Measurements from ENCODE around the gene CLHC1. TPM values are rescaled to one million over a fixed set of nuclear protein-coding genes. Genes with fewer than 3 reads are reported as not detected.
"Not testable (repeated sequence)": the region's sequence is repeated elsewhere in the genome, so short reads cannot be mapped to it uniquely, and the experiment has no call there.

CLHC1 gene
- polyA plus RNA-seq, 3 donors: 2.4 to 5.0 TPM; not detected in 1

GRCh38 chr2:55279214-55279835, 47.2 kb upstream of the CLHC1 start:
- H3K27ac ChIP-seq (ENCODE audit: low read depth in 1 of 2, low read length in 2 of 2); H2AFZ ChIP-seq (ENCODE audit: insufficient read depth, low read depth, low read length, poor library complexity, severe bottlenecking); H3K9ac ChIP-seq (ENCODE audit: insufficient read depth, low read length, poor library complexity, severe bottlenecking); H3K9me3 ChIP-seq (replicated peaks in 1 of 2; ENCODE audit: control insufficient read depth in 1 of 2, insufficient read depth in 1 of 2, low read length in 2 of 2); H3K36me3 ChIP-seq (replicated peaks in 1 of 2; ENCODE audit: control insufficient read depth in 1 of 2, insufficient read depth in 2 of 2, low read length in 2 of 2); H3K27me3 ChIP-seq (ENCODE audit: control insufficient read depth in 2 of 2, insufficient read depth in 2 of 2, low read length in 2 of 2); H3K27ac Mint-ChIP-seq; H3K4me2 ChIP-seq (replicated peaks; ENCODE audit: extremely low read depth, low read length, poor library complexity, severe bottlenecking); H3K9me3 Mint-ChIP-seq; H4K20me1 ChIP-seq (ENCODE audit: insufficient read depth, low read length); H3K4me3 Mint-ChIP-seq; H3K4me3 ChIP-seq (replicated peaks in 1 of 3; ENCODE audit: low read depth in 2 of 3, low read length in 3 of 3); H3K36me3 Mint-ChIP-seq; H3K27me3 Mint-ChIP-seq (ENCODE audit: low read depth in 3 of 3); DNase-seq; intact Hi-C loops (cut with micrococcal nuclease); H3K79me2 ChIP-seq (ENCODE audit: insufficient read depth, low read length): not testable (repeated sequence)
- H3K4me1 Mint-ChIP-seq: peaks cover 17% of the 10 kb centered on the region
- WGBS (ENCODE audit: insufficient coverage): 83% methylated on average over 4 of the region's 10 CpGs
- peaks cover 13 to 17% of the 10 kb centered on the region in 2 donors for H3K4me1 ChIP-seq (ENCODE audit: control insufficient read depth in 1 of 2, insufficient read depth in 2 of 2, low read length in 2 of 2)

- H3K4me3 Mint-ChIP-seq: no peak overlapping the region
- H3K36me3 Mint-ChIP-seq: no peaks in the 10 kb centered on the region
- intact Hi-C loops (cut with micrococcal nuclease): no loop called here
These were observed 45.2 kb upstream of the CLHC1 start for GRCh38 chr2:55277310-55277709.

GRCh38 chr2:55274346-55274745, 42.3 kb upstream of the CLHC1 start:
- H3K36me3 Mint-ChIP-seq; intact Hi-C loops (cut with micrococcal nuclease); H3K9me3 ChIP-seq (replicated peaks in 1 of 2; ENCODE audit: control insufficient read depth in 1 of 2, insufficient read depth in 1 of 2, low read length in 2 of 2); H3K4me3 ChIP-seq (replicated peaks in 1 of 3; ENCODE audit: low read depth in 2 of 3, low read length in 3 of 3); H3K36me3 ChIP-seq (replicated peaks in 1 of 2; ENCODE audit: control insufficient read depth in 1 of 2, insufficient read depth in 2 of 2, low read length in 2 of 2); H2AFZ ChIP-seq (ENCODE audit: insufficient read depth, low read depth, low read length, poor library complexity, severe bottlenecking); DNase-seq; H3K4me2 ChIP-seq (replicated peaks; ENCODE audit: extremely low read depth, low read length, poor library complexity, severe bottlenecking); H3K27me3 ChIP-seq (ENCODE audit: control insufficient read depth in 2 of 2, insufficient read depth in 2 of 2, low read length in 2 of 2); H3K9ac ChIP-seq (ENCODE audit: insufficient read depth, low read length, poor library complexity, severe bottlenecking); H3K27ac ChIP-seq (ENCODE audit: low read depth in 1 of 2, low read length in 2 of 2); H3K79me2 ChIP-seq (ENCODE audit: insufficient read depth, low read length); H3K27ac Mint-ChIP-seq; H4K20me1 ChIP-seq (ENCODE audit: insufficient read depth, low read length); H3K27me3 Mint-ChIP-seq (ENCODE audit: low read depth in 3 of 3); H3K9me3 Mint-ChIP-seq; H3K4me3 Mint-ChIP-seq: not testable (repeated sequence)
- peaks cover 14% of the 10 kb centered on the region for H3K4me1 Mint-ChIP-seq
- H3K4me1 ChIP-seq (ENCODE audit: control insufficient read depth in 1 of 2, insufficient read depth in 2 of 2, low read length in 2 of 2): peaks cover 9 to 17% of the 10 kb centered on the region in 2 donors
- 100% methylated on average over 1 of the region's 2 CpGs for WGBS (ENCODE audit: insufficient coverage)

More at GRCh38 chr2:55277310-55277709, 45.2 kb upstream of the CLHC1 start:
- Histone ChIP-seq H3K79me2 (ENCODE audit: insufficient read depth, low read length) (no peaks in the 10 kb centered on the region), H3K4me1 (ENCODE audit: control insufficient read depth in 1 of 2, insufficient read depth in 2 of 2, low read length in 2 of 2) (peaks cover 8 to 9% of the 10 kb centered on the region in 2 donors), H3K27ac (ENCODE audit: low read depth in 1 of 2, low read length in 2 of 2) (no peak overlapping the region), H2AFZ (ENCODE audit: insufficient read depth, low read depth, low read length, poor library complexity, severe bottlenecking) (no peak overlapping the region), H3K9ac (ENCODE audit: insufficient read depth, low read length, poor library complexity, severe bottlenecking) (no peak overlapping the region), H3K4me3 (replicated peaks in 1 of 3; ENCODE audit: low read depth in 2 of 3, low read length in 3 of 3) (no peak overlapping the region), H4K20me1 (ENCODE audit: insufficient read depth, low read length) (no peaks in the 10 kb centered on the region), H3K36me3 (replicated peaks in 1 of 2; ENCODE audit: control insufficient read depth in 1 of 2, insufficient read depth in 2 of 2, low read length in 2 of 2) (no peaks in the 10 kb centered on the region), H3K27me3 (ENCODE audit: control insufficient read depth in 2 of 2, insufficient read depth in 2 of 2, low read length in 2 of 2) (no peaks in the 10 kb centered on the region), H3K4me2 (replicated peaks; ENCODE audit: extremely low read depth, low read length, poor library complexity, severe bottlenecking) (no peak overlapping the region), H3K9me3 (replicated peaks in 1 of 2; ENCODE audit: control insufficient read depth in 1 of 2, insufficient read depth in 1 of 2, low read length in 2 of 2) (no peaks in the 10 kb centered on the region)
- Mint-ChIP-seq H3K4me1 (peaks cover 6% of the 10 kb centered on the region), H3K27me3 (ENCODE audit: low read depth in 3 of 3) (peaks cover 0 to 6% (median 5%) of the 10 kb centered on the region in 3 donors), H3K27ac (no peak overlapping the region), H3K9me3 (no peaks in the 10 kb centered on the region)
- TF ChIP-seq CTCF (IDR thresholded peaks at IDR 0.05): no peak
- no peak for DNase-seq
- WGBS (ENCODE audit: insufficient coverage): 88% methylated on average over 1 of the region's 3 CpGs
